Spleen (tissue), 7 donors: ENCODE data around the gene SLC35F3.

Experiments
- CTCF ChIP-seq, 11 experiments: fragments of 200-600 bp in 7 of 11; fragments of 450-650 bp in 4 of 11; sonication (generic) in 4 of 11; IDR thresholded peaks in 8 of 11; conservative IDR thresholded peaks in 3 of 11; 1 replicate in 7 of 11; 2 replicates in 4 of 11; pipeline versions ENCODE4 v1.4.0 to v1.8.0; 2016 to 2021; ENCODE audit warnings: antibody characterized with exemption in 11 of 11, inconsistent platforms in 4 of 11, mild to moderate bottlenecking in 1 of 11
- POLR2A ChIP-seq, 3 donors: fragments of 450-650 bp; IDR thresholded peaks; one replicate each; pipeline ENCODE4 v1.5.1; 2017; ENCODE audit warnings: antibody characterized with exemption in 3 of 3, mild to moderate bottlenecking in 1 of 3
- donor health status: DM: no; HTN: no; CAD: no; lungs with moderate emphysema.
- donor health status: DM: no; HTN: no; CAD: no.
- donor health status: DM: no; HTN: no; CAD: no.

DNA sequence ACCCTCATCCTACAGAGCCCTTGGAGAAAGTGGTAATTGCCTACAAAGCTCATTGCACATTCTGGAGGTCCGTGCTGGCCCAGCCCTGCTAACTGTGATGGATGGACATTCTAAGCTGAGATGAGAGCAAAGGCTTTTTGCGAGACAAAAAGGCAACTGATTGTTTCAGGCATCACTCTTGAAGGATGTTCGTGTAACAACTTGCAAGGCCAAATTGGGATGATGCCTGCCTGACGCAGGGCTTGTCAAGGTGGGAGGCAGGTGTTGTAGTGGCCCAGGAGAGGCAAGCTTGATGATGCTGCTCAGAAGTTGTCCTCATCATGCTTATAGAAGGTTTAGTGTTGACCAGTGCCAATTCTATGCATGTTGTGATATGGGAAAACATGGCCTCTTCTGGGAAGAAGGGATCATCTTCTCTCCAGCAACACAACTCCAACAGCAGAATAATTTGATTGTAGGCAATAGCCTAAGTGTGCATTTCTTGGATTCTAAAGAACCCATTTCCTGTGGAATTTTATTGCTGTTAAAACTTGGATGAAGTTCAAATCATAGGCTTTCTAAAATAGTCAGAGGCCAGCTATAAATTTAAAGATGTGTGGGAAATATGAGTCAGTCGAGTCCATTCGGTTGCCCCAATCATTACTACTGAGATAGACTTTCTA is 366.2 kb downstream of the SLC35F3 start:
- TF ChIP-seq CTCF (IDR thresholded peaks at IDR 0.05 in 8 of 11, conservative IDR thresholded peaks at IDR 0.05 in 3 of 11) = no peak
- TF ChIP-seq POLR2A (IDR thresholded peaks at IDR 0.05) = no peak
